ENCODE measurements around the gene CADM4.

Gene CADM4

DNA sequence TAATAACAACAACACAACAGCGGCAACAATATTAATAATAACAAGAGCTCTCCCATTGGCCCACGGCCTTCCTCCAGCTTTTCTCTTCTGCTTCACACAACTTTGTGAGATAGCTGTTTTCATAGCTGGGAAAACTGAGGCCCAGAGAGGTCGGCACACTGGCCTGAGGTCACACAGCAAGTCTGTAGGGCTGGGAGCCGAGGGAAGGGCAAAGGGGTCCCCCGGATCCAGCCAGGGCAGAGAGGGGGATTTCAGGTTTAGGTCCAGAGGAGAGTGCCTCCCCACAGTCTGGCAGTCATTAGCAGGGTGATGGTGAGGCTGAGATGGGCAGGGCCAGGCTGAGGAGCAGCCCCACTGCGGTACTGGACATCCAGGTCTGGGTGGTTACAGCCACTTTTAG is 9.0 kb upstream of the CADM4 start:
- H3K27ac ChIP-seq, result no peak overlapping the region
- TF ChIP-seq, protein P1, sequence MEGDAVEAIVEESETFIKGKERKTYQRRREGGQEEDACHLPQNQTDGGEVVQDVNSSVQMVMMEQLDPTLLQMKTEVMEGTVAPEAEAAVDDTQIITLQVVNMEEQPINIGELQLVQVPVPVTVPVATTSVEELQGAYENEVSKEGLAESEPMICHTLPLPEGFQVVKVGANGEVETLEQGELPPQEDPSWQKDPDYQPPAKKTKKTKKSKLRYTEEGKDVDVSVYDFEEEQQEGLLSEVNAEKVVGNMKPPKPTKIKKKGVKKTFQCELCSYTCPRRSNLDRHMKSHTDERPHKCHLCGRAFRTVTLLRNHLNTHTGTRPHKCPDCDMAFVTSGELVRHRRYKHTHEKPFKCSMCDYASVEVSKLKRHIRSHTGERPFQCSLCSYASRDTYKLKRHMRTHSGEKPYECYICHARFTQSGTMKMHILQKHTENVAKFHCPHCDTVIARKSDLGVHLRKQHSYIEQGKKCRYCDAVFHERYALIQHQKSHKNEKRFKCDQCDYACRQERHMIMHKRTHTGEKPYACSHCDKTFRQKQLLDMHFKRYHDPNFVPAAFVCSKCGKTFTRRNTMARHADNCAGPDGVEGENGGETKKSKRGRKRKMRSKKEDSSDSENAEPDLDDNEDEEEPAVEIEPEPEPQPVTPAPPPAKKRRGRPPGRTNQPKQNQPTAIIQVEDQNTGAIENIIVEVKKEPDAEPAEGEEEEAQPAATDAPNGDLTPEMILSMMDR (conservative IDR thresholded peaks at IDR 0.05), result no peak

- TF ChIP-seq, protein P1 (conservative IDR thresholded peaks at IDR 0.05), result no peak
- H3K27ac ChIP-seq, result no peak overlapping the region
These were observed 4.5 kb upstream of the CADM4 start for GRCh38 chr19:43644181-43644580.

GRCh38 chr19:43643326-43643725 is 3.7 kb upstream of the CADM4 start:
- no peak overlapping the region for H3K27ac ChIP-seq
- TF ChIP-seq, protein P1 (conservative IDR thresholded peaks at IDR 0.05), result no peak

DNA sequence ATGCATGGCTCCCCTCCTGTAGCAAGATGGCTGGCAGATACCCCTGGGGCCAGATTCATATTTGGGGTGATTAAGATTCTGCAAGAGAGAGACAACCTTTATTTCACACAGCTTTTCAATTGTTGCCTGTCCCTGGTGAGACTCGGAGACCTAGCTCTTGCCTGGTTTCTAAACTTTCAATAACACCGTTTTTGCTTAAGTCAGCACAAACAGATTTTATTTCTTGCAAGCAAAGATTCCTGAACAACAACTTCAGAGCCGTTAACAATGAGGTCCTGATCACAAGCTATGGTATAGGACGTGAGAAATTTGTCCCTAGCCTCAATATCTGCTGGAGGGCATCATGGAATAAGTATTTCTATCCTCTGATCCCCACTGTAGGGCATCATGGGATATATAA is 2.9 kb upstream of the CADM4 start:
- no peak overlapping the region for H3K27ac ChIP-seq
- TF ChIP-seq, protein P1 (conservative IDR thresholded peaks at IDR 0.05), result no peak

GRCh38 chr19:43641333-43641732 is 1.7 kb upstream of the CADM4 start:
- TF ChIP-seq, protein P1 (conservative IDR thresholded peaks at IDR 0.05), result no peak

DNA sequence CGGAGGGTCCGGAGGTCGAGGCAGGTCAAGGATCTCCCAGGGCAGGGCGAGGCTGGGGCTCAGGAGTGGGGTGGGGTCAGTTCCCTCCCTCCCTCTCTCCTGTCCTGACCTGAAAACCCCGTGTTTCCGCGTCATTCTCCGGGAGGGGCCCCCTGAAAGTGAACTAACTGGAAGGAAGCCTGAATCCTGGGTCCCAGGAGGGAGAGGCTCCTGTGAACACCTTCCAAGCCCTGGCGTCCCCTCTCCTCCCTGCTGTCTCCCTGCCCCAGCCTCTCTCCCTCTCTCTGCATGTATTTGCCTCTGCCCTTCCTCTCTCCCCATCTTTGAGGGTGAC is 741 bp upstream of the CADM4 start:
- TF ChIP-seq, protein P1 (conservative IDR thresholded peaks at IDR 0.05), result no peak
- peak overlapping the region; percentile 65; the same call in 1 of the 2 replicates for H3K27ac ChIP-seq

More at GRCh38 chr19:43641333-43641732, 1.7 kb upstream of the CADM4 start:
- no peak overlapping the region for H3K27ac ChIP-seq

DNA sequence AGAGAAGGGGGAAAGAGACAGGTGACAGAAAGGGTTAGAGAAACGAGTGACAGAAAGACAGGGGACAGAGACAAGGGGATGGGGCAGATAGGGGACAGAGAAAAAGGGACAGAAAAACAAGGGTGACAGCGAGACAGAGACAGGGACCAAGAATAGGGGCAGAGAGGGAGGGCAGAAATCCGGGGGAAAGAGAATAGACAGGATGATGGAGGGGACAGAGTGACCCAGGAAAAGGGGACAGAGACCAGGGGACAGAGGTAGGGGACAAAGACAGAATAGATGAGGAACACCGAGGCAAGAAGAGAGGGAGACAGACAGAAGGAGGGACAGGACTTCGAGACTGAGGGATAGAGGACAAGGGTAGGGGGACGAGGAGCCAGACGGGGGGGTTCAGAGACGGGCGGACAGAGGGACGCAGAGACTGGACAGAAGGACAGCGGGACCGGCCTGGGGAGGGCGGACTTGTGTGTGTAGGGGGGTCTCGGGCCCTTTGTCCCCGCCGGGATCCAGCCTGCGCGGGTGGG is 593 bp downstream of the CADM4 start:
- H3K27ac ChIP-seq, result peak overlapping the region; percentile 65; the same call in 1 of the 2 replicates
- TF ChIP-seq, protein P1 (conservative IDR thresholded peaks at IDR 0.05), result no peak
